ENCODE measurements around the gene ORAI1. TPM values are rescaled to one million over a fixed set of nuclear protein-coding genes. Genes with fewer than 3 reads are reported as not detected.

Gene ORAI1
- total RNA-seq (2014; rRNA removed; shearing (Covaris generic)) = 14.9 and 18.7 TPM in 2 replicates

GRCh38 chr12:121626087-121626852 lies at the start of gene ORAI1:
Gene ORAI1 (plus strand): TSS chr12:121626530.

GRCh38 chr12:121580959-121581685 lies 45.2 kb upstream of the ORAI1 start, which contains the start of gene KDM2B:
Gene KDM2B (minus strand): TSS chr12:121581023. CDS start chr12:121580911, 112 bp downstream.

DNA sequence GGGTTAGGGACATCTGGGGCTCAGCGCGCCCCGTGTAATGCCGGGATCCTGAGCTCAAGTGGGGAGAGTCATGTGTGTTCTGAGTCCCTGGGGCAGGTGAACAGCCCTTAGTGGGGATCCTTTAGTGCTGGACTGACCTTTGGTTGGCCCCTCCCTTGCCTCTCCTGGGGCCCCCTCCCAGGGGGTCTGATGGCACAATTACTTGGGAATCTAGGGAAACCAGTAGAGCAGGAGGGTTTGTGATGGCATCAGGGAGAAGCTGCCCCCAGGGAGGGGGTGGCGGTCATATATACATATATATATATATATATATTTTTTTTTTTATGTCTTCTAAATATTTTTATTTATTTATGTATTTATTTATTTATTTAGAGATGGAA lies 43.2 kb downstream of the ORAI1 start, which contains the start of gene MORN3:
TSS of gene MORN3 (minus strand) at position 134 of the 380 bp plus-strand sequence. CDS start 171 bp downstream, outside the sequence.

Small RNA genes within 50 kb of the gene (small RNA-seq; reads per million reads assigned to genes)
- not detected for gene RNU6-1004P

Other genes starting within 250 kb of the ORAI1 start
- 44.7 and 67.2 TPM in 2 replicates for gene RNF34, start 226.4 kb upstream of the ORAI1 start, total RNA-seq (2014; rRNA removed; shearing (Covaris generic))
- gene KDM2B, start 45.5 kb upstream of the ORAI1 start, total RNA-seq (2014; rRNA removed; shearing (Covaris generic)) = 26.3 and 41.8 TPM in 2 replicates
- gene MORN3, start 43.1 kb downstream of the ORAI1 start, total RNA-seq (2014; rRNA removed; shearing (Covaris generic)) = 0.72 and 1.5 TPM in 2 replicates
- 9.4 and 9.7 TPM in 2 replicates for gene TMEM120B, start 86.2 kb downstream of the ORAI1 start, total RNA-seq (2014; rRNA removed; shearing (Covaris generic))
- gene RHOF, start 167.2 kb downstream of the ORAI1 start, total RNA-seq (2014; rRNA removed; shearing (Covaris generic)) = 28.6 and 33.9 TPM in 2 replicates
- gene SETD1B, start 177.5 kb downstream of the ORAI1 start, total RNA-seq (2014; rRNA removed; shearing (Covaris generic)) = 3.8 and 4.4 TPM in 2 replicates
- gene HPD, start 232.3 kb downstream of the ORAI1 start, total RNA-seq (2014; rRNA removed; shearing (Covaris generic)) = 0.21 TPM in 1 of 2 replicates, not detected in the other

Data from A375 (cell line).